Measurements from ENCODE around the gene SLC25A48.

- TF ChIP-seq CTCF (conservative IDR thresholded peaks at IDR 0.05 in 1 of 2, IDR thresholded peaks at IDR 0.05 in 1 of 2; ENCODE audit: low read depth in 1 of 2, low read length in 2 of 2) (no peak), EZH2 (IDR thresholded peaks at IDR 0.05; ENCODE audit: low read length, missing control alignments) (no peak)
Measured at GRCh38 chr5:135881819-135882218, 47.4 kb downstream of the SLC25A48 start.

Data from fibroblast of lung (primary cell).